Uterus (tissue), 2 donors: ENCODE data around the gene ATP6V0B.

ENCODE experiments used
- POLR2A ChIP-seq, 2 donors: fragments of 450-650 bp; IDR thresholded peaks; one replicate each; pipeline ENCODE4 v1.6.1; 2016; ENCODE audit warnings: antibody characterized with exemption in 2 of 2, mild to moderate bottlenecking in 1 of 2, moderate library complexity in 1 of 2
- TF ChIP-seq, protein P1 (sequence below), 4 experiments: fragments of 200-600 bp in 2 of 4; fragments of 450-650 bp in 2 of 4; sonication (generic) in 2 of 4; IDR thresholded peaks; one replicate each; pipeline ENCODE4 v1.5.1; 2016 to 2019; ENCODE audit warnings: antibody characterized with exemption in 4 of 4, mild to moderate bottlenecking in 2 of 4, moderate library complexity in 1 of 4

DNA sequence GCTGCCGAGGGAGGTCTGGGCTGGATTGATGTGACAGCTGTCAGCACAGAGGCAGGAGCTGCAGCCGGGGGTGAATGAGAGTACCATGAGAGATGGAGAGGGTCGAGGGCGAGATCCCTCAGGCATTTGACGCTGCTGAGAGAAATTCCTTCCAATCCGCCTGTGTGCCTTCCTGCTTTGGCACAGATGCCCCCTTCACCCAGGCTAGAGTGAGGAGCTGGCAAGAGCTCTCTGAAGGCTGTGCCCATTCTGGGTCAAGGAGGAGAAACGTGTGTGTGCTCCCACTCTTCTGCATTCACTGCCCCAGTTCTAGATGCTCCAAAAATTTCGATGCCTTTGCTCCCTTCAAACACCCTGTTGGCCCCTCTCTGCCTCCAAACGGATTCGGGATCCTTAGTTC is 36.4 kb upstream of the ATP6V0B start:
- TF ChIP-seq, protein P1, sequence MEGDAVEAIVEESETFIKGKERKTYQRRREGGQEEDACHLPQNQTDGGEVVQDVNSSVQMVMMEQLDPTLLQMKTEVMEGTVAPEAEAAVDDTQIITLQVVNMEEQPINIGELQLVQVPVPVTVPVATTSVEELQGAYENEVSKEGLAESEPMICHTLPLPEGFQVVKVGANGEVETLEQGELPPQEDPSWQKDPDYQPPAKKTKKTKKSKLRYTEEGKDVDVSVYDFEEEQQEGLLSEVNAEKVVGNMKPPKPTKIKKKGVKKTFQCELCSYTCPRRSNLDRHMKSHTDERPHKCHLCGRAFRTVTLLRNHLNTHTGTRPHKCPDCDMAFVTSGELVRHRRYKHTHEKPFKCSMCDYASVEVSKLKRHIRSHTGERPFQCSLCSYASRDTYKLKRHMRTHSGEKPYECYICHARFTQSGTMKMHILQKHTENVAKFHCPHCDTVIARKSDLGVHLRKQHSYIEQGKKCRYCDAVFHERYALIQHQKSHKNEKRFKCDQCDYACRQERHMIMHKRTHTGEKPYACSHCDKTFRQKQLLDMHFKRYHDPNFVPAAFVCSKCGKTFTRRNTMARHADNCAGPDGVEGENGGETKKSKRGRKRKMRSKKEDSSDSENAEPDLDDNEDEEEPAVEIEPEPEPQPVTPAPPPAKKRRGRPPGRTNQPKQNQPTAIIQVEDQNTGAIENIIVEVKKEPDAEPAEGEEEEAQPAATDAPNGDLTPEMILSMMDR (IDR thresholded peaks at IDR 0.05): no peak
- no peak for TF ChIP-seq POLR2A (IDR thresholded peaks at IDR 0.05)
